Measurements from ENCODE around the gene SEMA3B. TPM values are rescaled to one million over a fixed set of nuclear protein-coding genes. Genes with fewer than 3 reads are reported as not detected.

Gene SEMA3B
- total RNA-seq, 4 donors from 2014 or later = 1.7 to 3.1 (median 2.1) TPM

- no peaks in the 10 kb centered on the region for H3K9me3 ChIP-seq
- intact Hi-C loops (cut with DNase I; ENCODE audit: low total_unique reads) (no loop called here), in situ Hi-C loops (cut with MboI; ENCODE audit: low sequenced_read_pairs in 4 of 4) (no loop called here)
- peaks cover 51 to 53% of the 10 kb centered on the region in 2 donors for H3K4me1 ChIP-seq
- DNase-seq (no peak), ATAC-seq (no peak)
- H3K4me3 ChIP-seq = no peak overlapping the region
- peaks cover 0 to 23% of the 10 kb centered on the region in 2 donors for H3K36me3 ChIP-seq
- TF ChIP-seq, protein P1, sequence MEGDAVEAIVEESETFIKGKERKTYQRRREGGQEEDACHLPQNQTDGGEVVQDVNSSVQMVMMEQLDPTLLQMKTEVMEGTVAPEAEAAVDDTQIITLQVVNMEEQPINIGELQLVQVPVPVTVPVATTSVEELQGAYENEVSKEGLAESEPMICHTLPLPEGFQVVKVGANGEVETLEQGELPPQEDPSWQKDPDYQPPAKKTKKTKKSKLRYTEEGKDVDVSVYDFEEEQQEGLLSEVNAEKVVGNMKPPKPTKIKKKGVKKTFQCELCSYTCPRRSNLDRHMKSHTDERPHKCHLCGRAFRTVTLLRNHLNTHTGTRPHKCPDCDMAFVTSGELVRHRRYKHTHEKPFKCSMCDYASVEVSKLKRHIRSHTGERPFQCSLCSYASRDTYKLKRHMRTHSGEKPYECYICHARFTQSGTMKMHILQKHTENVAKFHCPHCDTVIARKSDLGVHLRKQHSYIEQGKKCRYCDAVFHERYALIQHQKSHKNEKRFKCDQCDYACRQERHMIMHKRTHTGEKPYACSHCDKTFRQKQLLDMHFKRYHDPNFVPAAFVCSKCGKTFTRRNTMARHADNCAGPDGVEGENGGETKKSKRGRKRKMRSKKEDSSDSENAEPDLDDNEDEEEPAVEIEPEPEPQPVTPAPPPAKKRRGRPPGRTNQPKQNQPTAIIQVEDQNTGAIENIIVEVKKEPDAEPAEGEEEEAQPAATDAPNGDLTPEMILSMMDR (IDR thresholded peaks at IDR 0.05 in 4 of 5, conservative IDR thresholded peaks at IDR 0.05 in 1 of 5) = no peak
- TF ChIP-seq POLR2A (IDR thresholded peaks at IDR 0.05) = no peak
- H3K27me3 ChIP-seq = no peaks in the 10 kb centered on the region
- peak overlapping the region in 3 of 4 donors; percentile 7 to 93 (median 35) for H3K27ac ChIP-seq
These were observed 47.8 kb downstream of the SEMA3B start for GRCh38 chr3:50316657-50317242.

DNA sequence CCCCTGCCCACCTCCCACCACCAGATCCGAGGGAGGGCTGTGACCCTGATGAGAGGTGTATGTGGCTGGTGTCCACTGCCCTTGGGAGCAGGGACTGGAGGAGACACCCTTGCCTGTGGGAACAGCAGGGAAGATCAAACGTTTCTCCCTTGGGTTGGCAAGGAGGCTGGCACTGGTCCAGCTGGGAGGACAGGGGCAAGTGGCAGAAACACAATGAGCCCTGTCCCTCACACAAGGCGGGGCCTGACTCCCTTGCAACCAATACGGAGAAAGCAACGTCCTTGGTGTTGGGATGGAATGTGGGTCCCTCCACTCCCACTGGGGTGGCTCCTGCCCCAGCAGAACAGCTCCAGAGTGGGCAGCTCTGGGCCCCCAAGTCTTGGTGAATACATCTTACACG, 48.4 kb downstream of the SEMA3B start:
- H3K4me3 ChIP-seq = no peak overlapping the region
- intact Hi-C loops (cut with DNase I; ENCODE audit: low total_unique reads) (no loop called here), in situ Hi-C loops (cut with MboI; ENCODE audit: low sequenced_read_pairs in 4 of 4) (no loop called here)
- no peaks in the 10 kb centered on the region for H3K9me3 ChIP-seq
- H3K27me3 ChIP-seq = no peaks in the 10 kb centered on the region
- TF ChIP-seq, protein P1 (IDR thresholded peaks at IDR 0.05 in 4 of 5, conservative IDR thresholded peaks at IDR 0.05 in 1 of 5) = no peak
- no peak for TF ChIP-seq POLR2A (IDR thresholded peaks at IDR 0.05)
- DNase-seq (no peak), ATAC-seq (no peak)
- H3K4me1 ChIP-seq = peaks cover 56 to 58% of the 10 kb centered on the region in 2 donors
- peaks cover 0 to 23% of the 10 kb centered on the region in 2 donors for H3K36me3 ChIP-seq
- H3K27ac ChIP-seq = peak overlapping the region in 3 of 4 donors; percentile 7 to 93 (median 35)

DNA sequence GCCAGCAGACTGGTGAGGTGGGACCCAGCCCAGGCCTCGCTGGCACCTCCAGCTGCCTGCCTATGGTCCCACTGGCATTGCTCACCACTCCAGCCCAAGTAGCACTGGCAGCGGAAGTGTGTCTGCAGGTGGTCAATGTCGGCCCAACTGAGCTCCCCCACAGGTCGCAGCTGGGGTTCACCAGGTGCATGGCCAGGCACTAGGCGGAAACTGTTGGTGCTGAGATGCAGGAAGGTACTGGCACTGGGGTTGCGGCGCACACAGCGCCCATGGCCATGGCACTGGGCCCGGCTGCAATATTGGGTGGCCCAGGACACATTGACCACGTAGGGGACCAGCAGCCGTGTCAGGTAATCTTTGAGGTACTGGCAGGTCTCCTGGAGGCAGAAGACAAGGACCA, 49.2 kb downstream of the SEMA3B start:
- H3K36me3 ChIP-seq = peaks cover 0 to 23% of the 10 kb centered on the region in 2 donors
- in situ Hi-C loops (cut with MboI; ENCODE audit: low sequenced_read_pairs in 4 of 4) (no loop called here), intact Hi-C loops (cut with DNase I; ENCODE audit: low total_unique reads) (no loop called here)
- no peaks in the 10 kb centered on the region for H3K9me3 ChIP-seq
- H3K4me3 ChIP-seq = peak overlapping the region in 2 of 4 donors; percentile 24 to 80
- no peak for DNase-seq
- no peaks in the 10 kb centered on the region for H3K27me3 ChIP-seq
- peak overlapping the region in 2 of 4 donors; percentile 7 to 93 for H3K27ac ChIP-seq
- no peak for ATAC-seq
- H3K4me1 ChIP-seq = peaks cover 56 to 59% of the 10 kb centered on the region in 2 donors
- TF ChIP-seq POLR2A (IDR thresholded peaks at IDR 0.05) = no peak
- TF ChIP-seq, protein P1 (IDR thresholded peaks at IDR 0.05 in 4 of 5, conservative IDR thresholded peaks at IDR 0.05 in 1 of 5) = no peak

- no peak for ATAC-seq
- intact Hi-C loops (cut with DNase I; ENCODE audit: low total_unique reads) (no loop called here), in situ Hi-C loops (cut with MboI; ENCODE audit: low sequenced_read_pairs in 4 of 4) (no loop called here)
- TF ChIP-seq, protein P1 (IDR thresholded peaks at IDR 0.05 in 4 of 5, conservative IDR thresholded peaks at IDR 0.05 in 1 of 5) = no peak
- TF ChIP-seq POLR2A (IDR thresholded peaks at IDR 0.05) = no peak
- H3K27ac ChIP-seq = peak overlapping the region in 3 of 4 donors; percentile 5 to 93 (median 45)
- no peak for DNase-seq
- H3K27me3 ChIP-seq = no peaks in the 10 kb centered on the region
- H3K36me3 ChIP-seq = peaks cover 0 to 23% of the 10 kb centered on the region in 2 donors
- H3K4me3 ChIP-seq = peak overlapping the region in 3 of 4 donors; percentile 8 to 80 (median 72)
- H3K4me1 ChIP-seq = peaks cover 56 to 59% of the 10 kb centered on the region in 2 donors
- no peaks in the 10 kb centered on the region for H3K9me3 ChIP-seq
These were observed 49.7 kb downstream of the SEMA3B start for GRCh38 chr3:50318615-50319014.
